C1 segment of cervical spinal cord (tissue), 14 donors: ENCODE results near the gene AUH.
"Not testable (repeated sequence)": the region's sequence is repeated elsewhere in the genome, so short reads cannot be mapped to it uniquely, and the experiment has no call there.

Source experiments
- DNase-seq, 14 donors: peaks; one replicate each; lab custom pipeline; 2025; lab: John Stamatoyannopoulos, UW

The AUH gene

DNA sequence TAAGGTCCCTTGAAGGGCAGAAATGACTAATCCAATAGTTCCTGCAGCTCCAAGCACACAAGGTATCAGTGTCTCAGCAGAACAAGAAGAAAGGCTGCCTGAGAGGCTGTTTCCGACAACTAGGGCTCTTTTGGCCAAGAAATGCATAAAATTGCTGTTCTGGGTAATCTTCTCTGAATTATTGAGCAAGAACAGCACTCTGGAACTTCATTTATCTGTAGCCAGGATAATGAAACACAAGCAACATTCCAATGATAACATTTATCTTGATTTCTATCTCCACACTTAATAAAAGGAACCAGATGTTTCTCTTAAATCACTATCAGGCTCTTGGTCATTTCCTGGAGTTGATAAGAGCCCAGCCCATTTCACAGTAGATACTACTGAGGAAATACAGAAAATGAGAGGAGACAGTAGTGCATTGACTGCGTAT is 17.0 kb upstream of the AUH start:
- DNase-seq = no peak

DNA sequence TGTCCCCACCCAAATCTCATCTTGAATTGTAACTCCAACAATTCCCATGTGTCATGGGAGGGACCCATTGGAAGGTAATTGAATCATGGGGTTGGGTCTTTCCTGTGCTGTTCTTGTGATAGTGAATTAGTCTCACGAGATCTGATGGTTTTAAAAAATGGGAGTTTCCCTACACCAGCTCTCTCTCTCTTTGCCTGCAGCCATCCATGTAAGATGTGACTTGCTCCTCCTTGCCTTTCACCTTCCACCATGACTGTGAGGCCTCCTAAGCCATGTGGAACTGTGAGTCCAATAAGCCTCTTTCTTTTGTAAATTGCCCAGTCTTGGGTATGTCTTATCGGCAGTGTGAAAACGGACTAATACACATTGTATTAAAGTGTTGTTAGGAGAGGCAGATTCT is 16.3 kb upstream of the AUH start:
- DNase-seq = not testable (repeated sequence)

DNA sequence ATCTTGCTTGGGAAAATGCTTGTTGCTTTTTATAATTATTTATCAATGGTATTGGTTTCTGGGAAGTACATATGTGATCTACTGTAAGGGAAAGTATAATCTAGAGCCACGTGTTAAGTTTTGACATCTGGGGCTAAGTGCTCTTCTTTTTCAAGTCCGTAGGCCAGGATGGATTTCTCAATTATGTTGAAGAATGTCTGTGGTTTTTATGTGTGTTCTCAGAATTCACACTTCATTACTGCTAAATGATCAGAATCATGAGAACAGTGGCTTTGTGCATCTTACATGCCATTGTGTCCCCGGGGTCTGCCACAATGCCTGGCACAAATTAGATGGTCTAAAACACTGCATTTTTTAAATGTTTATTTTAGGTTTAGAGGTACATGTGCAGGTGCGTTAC is 14.5 kb upstream of the AUH start:
- DNase-seq = no peak

GRCh38 chr9:91374939-91375338 is 13.2 kb upstream of the AUH start:
- DNase-seq = no peak

DNA sequence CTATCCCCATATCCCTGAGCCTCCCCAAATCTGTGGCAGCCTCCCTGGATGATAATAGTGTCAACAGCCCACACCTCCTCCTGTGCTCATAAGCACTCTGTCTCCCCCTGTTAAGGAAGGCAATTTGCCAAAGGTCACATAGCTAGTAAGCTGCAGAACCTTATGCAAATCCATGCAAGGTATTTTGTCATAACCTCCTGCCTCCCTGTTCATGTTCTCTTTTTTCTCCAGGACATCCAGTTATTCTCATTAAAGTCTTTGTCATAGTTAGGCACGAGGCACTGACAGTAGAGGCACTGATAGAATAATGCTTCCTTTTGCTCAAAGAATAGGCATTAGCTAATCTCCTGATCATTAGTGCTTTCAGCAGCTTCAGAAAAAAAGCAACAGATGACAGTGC is 10.2 kb upstream of the AUH start:
- DNase-seq = no peak

- not testable (repeated sequence) for DNase-seq
These were observed 8.3 kb upstream of the AUH start for GRCh38 chr9:91370006-91370405.

DNA sequence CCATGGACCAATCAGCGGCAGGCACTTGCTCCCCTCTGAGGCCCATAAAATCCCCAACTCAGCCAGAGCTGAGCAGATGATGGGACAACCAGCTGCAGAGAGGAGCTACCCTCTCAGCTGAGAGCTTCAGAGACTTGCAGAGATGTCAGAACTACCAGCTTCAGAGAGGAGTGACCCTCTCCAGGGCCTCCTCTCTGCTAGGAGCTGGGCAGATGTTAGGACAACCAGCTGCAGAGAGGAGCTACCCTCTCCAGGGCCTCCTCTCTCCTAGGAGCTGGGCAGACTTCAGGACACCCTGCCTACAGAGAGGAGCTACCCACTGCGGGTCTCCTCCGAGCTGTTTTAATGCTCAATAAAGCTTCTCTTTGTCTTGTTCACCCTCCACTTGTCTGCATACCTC is 3.0 kb upstream of the AUH start:
- no peak for DNase-seq

DNA sequence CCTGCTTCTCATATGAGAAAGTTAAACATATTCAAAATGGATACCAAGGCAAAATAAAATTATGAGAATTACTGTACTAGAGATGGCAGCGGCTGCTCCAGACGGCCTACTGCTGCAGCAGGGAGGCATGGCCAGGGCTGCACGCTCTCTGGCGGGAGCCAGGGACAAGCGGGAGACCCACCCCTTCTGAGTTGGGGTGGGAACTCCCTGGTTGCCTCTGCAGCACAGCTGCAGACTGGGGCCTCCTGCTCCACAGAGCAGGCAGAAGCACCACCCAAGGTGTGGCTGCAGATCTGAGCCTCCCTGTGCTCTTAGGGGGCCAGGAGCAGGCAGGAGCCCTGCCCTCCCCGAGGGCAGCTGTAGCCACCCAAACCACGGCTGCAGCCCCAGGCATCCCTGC is 2.3 kb upstream of the AUH start:
- no peak for DNase-seq

DNA sequence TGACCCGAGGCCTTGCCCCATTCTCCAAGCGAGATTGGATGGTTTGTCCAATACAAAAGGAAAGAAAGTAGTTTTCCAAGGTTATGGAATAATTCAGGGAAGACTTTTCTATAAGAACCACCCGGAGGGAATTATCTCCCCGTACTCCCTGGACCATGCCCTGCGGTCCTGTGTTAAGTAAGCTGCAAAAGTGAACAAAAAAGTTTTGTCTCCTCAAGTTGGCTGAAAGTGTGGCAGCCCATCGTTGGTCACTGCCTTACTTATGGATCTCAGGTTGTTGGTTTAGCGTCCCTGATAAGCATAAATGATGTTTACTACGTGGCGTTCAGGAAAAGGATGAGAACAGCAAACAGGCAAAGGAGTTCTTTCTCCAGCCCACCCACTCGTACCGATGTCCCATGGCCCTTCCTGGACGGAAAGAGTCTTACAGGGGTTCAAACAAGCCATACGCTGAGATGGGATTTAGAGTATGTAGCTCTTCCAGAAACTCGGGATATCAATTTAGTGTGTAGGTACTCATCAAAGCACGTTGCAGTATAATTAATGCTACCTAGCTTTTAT is 413 bp upstream of the AUH start:
- no peak for DNase-seq

DNA sequence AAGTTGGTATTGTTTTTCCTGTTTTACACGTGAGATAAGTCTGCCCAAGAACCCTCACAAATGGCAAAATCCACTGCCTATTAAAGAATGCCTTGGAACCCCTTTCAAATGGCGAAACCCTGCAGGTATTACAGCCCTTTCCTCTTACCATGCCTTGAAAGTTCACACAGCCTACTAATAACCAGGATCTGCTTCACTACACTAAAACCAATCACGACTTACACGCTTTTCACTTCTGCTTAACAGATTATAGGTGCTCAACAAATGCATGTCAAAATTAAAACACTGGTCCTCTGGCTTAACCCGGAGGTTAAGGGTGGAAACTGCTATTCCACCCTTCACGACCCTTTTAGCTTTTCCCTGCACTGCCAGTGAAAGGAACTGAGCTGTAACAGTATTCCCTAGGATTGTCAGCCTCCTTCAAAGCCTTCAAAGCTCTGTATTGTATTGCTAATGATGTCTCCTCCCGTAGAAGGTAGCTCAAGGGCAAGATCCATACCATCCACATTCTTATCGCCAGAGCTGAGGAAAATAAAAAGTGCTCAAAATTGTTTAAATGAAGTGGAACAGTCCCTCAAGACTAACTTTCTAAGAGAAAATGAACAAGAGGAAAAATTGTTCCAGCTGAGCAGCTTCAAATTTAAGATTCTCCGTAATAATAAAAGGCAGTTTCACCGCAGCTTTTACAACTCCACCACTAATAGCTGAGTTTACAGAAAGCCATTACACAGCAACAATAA is 997 bp downstream of the AUH start:
- peak in 3 of 14 donors; percentile 11 to 40 (median 33) for DNase-seq

- no peak for DNase-seq
These were observed 1.8 kb downstream of the AUH start for GRCh38 chr9:91359734-91360470.

GRCh38 chr9:91359083-91359482 is 2.6 kb downstream of the AUH start:
- DNase-seq = no peak

DNA sequence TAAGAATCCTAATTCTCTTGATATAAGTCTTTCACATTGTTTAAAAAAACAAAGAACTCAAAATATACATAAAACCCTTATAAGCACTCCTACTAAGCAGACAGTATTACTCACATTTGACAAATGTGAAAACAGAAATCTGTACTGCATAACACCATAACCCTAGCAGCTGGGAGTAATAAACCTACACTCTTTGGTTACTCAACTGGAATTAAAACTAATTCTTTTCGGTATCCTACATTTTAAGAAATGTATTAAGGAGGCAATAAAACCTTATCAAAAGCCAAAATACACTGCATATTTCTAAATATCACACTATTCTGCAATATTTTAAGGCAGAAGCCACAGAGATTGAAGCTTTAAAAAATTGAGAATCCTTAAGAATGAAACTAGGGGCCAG is 6.8 kb downstream of the AUH start:
- DNase-seq = no peak

GRCh38 chr9:91349115-91349555 is 12.6 kb downstream of the AUH start:
- no peak for DNase-seq

GRCh38 chr9:91348191-91348807 is 13.4 kb downstream of the AUH start:
- DNase-seq = no peak

- DNase-seq = no peak
These were observed 14.3 kb downstream of the AUH start for GRCh38 chr9:91347377-91347776.

DNA sequence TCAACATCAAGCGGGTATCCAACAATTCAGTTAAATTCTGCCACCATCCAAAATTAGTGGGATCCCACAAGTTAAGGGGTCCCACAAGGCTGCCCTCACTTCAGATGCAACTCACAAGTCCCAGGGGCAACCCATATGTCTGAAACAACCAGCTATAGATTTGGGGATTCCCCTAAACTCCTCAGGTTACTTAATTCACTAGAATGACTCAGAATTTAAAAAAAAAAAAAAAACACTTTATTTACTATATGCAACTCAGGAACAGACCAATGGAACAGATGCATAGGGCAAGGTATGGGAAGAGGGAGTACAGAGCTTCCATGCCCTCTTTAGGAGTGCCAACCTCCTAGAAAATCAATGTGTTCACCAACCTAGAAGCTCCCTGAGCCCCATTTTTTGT is 15.1 kb downstream of the AUH start:
- no peak for DNase-seq

GRCh38 chr9:91345978-91346377 is 15.7 kb downstream of the AUH start:
- no peak for DNase-seq

GRCh38 chr9:91342575-91342974 is 19.1 kb downstream of the AUH start:
- no peak for DNase-seq

DNA sequence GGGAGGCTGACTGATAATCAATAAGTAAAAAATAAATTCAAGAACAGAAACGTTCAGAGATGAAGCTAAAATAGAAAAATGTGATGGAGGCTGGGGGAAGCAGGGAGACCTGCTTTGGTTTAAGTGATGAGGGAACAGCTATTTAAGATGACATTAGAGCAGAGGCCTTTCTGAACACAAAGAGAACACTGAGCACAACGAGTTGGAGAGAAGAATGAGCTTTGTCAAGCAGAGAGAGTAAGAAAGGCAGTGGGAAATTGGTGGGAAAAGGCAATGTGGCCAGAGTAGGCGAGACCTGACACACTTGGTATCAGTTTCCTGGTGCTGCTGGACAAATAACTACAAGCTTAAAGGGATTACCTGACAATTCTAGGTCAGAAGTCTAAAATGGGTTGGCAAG is 20.0 kb downstream of the AUH start:
- no peak for DNase-seq

DNA sequence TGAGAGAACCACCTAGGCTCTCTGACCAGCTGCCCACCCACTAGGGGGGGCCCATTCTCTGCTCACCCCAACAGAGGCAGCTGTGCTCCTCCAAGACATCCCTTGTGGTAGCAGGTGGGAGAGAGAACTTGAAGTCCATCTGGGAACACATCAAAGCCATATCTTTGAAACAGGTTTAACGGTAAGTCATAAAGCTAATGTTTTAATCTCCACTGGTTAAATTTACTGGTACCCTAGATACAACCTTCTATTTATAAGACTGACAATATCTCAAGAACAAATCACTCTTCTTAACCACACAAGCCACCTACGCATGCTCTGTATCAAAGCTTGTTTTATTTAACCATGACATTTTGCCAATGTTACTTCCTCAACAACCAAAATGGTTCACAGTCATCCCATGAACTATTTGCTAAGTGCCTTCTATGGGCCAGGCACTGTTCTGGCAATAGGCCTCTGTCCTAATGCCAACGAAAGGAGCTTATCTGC is 20.4 kb downstream of the AUH start:
- no peak for DNase-seq

DNA sequence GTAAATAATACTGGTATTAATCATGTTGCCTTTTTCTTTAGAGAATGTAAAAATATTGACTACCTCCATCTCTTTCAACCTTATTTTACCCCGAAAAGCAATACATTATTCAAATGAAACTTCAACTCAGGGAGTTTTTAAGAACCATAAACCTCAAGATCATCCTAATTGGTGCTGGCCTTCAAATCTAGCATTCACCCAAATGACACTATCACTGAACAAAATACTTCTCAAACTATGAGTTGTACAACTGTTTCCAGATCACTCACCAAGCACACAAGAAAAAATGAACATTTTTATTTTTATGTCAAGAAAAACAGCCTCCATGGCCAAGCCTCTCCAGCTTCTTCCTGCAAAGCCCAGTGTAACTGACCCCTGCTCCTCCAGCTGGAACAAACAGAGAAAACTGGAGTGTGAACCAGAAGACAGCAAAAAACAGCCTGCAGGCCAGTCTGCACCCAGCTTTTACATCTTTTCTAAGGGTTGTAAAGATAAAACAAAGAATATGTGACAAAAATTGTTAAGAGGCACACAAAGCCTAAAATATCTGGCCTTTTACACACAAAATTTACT is 21.2 kb downstream of the AUH start:
- no peak for DNase-seq
